ENCODE results near the gene MISP3. TPM values are rescaled to one million over a fixed set of nuclear protein-coding genes. Genes with fewer than 3 reads are reported as not detected.

The MISP3 gene
- total RNA-seq, 4 donors from 2014 or later: 1.8 to 7.8 (median 7.2) TPM

GRCh38 chr19:14093117-14093823 lies 20.7 kb downstream of the MISP3 start:
- DNase-seq (ENCODE audit: low spot score in 2 of 2): no peak
- 94 to 97% methylated on average over 9 of the region's 9 CpGs for WGBS, 2 donors
- Histone ChIP-seq H3K36me3 (peaks cover 0 to 49% (median 0%) of the 10 kb centered on the region in 3 donors), H3K27ac (no peak overlapping the region), H3K27me3 (no peaks in the 10 kb centered on the region), H3K4me3 (no peak overlapping the region), H3K4me1 (peaks cover 0 to 18% (median 6%) of the 10 kb centered on the region in 4 donors), H3K9me3 (peaks cover 0 to 11% (median 3%) of the 10 kb centered on the region in 4 donors)
- no peak for TF ChIP-seq POLR2A (IDR thresholded peaks at IDR 0.05)
- TF ChIP-seq EP300 (IDR thresholded peaks at IDR 0.05): no peak
- TF ChIP-seq CTCF (IDR thresholded peaks at IDR 0.05): no peak

GRCh38 chr19:14094854-14095253 lies 22.3 kb downstream of the MISP3 start:
- Histone ChIP-seq H3K36me3 (peaks cover 0 to 55% (median 0%) of the 10 kb centered on the region in 3 donors), H3K9me3 (peaks cover 0 to 11% (median 3%) of the 10 kb centered on the region in 4 donors), H3K27ac (no peak overlapping the region), H3K27me3 (no peaks in the 10 kb centered on the region), H3K4me1 (peaks cover 0 to 10% (median 6%) of the 10 kb centered on the region in 4 donors), H3K4me3 (no peak overlapping the region)
- 55 to 63% methylated on average over 7 of the region's 7 CpGs for WGBS, 2 donors
- TF ChIP-seq CTCF (IDR thresholded peaks at IDR 0.05): no peak
- no peak for DNase-seq (ENCODE audit: low spot score in 2 of 2)

DNA sequence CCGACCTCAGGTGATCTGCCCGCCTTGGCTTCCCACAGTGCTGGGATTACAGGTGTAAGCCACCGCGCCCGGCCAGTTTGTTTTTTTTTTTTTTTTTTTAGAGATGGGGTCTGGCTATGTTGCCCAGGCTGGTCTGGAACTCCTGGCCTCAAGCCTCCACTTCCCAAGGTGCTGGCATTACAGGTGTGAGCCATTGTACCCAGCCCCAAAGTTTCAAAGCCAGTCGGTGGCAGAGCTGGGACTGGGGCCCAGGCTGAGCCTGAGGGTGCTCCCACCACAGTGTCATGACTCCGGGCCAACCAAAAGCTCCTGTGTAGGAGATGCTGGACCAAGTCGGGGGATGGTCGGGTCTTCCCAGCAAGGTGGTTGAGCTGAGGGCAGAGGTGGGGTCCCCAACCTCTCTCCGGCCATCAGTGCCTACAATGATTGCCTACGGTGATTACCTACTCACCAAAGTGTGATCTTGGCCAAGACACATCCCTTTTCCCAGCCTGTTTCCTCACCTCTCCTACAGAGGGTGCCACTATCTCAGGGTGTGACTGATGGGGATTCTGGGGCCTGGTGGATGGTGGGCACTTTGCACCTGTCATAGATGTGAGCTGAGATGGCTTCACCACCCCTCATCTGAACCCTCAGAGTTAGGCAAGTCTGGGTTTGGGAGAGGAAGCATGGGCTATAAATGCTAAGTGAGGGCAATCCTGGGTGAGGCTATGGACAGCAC lies 23.8 kb downstream of the MISP3 start:
- peaks cover 0 to 71% (median 9%) of the 10 kb centered on the region in 3 donors for H3K36me3 ChIP-seq
- H3K27me3 ChIP-seq: no peaks in the 10 kb centered on the region
- no peak overlapping the region for H3K27ac ChIP-seq
- H3K9me3 ChIP-seq: peaks cover 0 to 11% (median 3%) of the 10 kb centered on the region in 4 donors
- DNase-seq (ENCODE audit: low spot score in 2 of 2): no peak
- H3K4me1 ChIP-seq: peaks cover 0 to 8% (median 6%) of the 10 kb centered on the region in 4 donors
- no peak overlapping the region for H3K4me3 ChIP-seq
- 92 to 97% methylated on average over 8 to 11 of the region's 11 CpGs for WGBS, 2 donors
- TF ChIP-seq POLR2A (IDR thresholded peaks at IDR 0.05): no peak
- TF ChIP-seq CTCF (IDR thresholded peaks at IDR 0.05): no peak
- no peak for TF ChIP-seq EP300 (IDR thresholded peaks at IDR 0.05)

DNA sequence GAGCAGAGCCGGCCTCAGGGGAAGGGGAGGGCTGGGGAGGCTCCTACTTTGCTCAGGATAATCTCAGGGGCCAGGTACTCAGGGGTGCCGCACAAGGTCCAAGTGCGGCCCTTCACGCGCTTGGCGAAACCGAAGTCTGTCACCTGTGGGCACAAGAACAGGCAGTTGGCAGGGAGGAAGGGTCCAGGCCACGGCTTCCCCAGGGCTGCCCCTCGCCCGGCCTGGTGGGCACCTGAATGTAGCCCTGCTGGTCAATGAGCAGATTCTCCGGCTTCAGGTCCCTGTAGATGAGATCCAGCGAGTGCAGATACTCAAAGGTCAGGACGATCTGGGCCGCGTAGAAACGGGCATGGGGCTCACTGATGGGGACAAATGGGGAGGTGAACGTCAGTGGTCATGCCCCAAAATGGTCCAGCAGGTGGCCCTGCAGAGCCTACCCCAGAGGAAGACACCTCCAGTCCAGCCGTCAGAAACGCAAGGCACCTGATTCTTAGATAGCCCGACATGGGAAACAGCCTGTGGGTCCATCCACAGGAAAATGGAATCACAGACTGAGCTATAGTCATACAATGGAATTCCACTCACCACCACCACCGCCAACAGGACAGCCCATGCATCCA lies 25.1 kb downstream of the MISP3 start:
- H3K9me3 ChIP-seq: peaks cover 0 to 11% (median 3%) of the 10 kb centered on the region in 4 donors
- no peaks in the 10 kb centered on the region for H3K27me3 ChIP-seq
- WGBS, 2 donors: 71 to 81% methylated on average over 21 of the region's 21 CpGs
- H3K36me3 ChIP-seq: peaks cover 0 to 83% (median 11%) of the 10 kb centered on the region in 3 donors
- no peak overlapping the region for H3K4me3 ChIP-seq
- no peak overlapping the region for H3K27ac ChIP-seq
- no peak for DNase-seq (ENCODE audit: low spot score in 2 of 2)
- TF ChIP-seq EP300 (IDR thresholded peaks at IDR 0.05): no peak
- TF ChIP-seq CTCF (IDR thresholded peaks at IDR 0.05): peak in 1 of 5 experiments; percentile 5
- peaks cover 0 to 7% (median 0%) of the 10 kb centered on the region in 4 donors for H3K4me1 ChIP-seq
